Smooth muscle cell of the brain vasculature (primary cell): ENCODE results near the gene LRRC4.

ENCODE experiments used
- DNase-seq: peaks from one replicate; pipeline ENCODE4 v3.0.0-alpha.2; 2012; ENCODE audit warnings: low read depth, low spot score

LRRC4 gene, protein sequence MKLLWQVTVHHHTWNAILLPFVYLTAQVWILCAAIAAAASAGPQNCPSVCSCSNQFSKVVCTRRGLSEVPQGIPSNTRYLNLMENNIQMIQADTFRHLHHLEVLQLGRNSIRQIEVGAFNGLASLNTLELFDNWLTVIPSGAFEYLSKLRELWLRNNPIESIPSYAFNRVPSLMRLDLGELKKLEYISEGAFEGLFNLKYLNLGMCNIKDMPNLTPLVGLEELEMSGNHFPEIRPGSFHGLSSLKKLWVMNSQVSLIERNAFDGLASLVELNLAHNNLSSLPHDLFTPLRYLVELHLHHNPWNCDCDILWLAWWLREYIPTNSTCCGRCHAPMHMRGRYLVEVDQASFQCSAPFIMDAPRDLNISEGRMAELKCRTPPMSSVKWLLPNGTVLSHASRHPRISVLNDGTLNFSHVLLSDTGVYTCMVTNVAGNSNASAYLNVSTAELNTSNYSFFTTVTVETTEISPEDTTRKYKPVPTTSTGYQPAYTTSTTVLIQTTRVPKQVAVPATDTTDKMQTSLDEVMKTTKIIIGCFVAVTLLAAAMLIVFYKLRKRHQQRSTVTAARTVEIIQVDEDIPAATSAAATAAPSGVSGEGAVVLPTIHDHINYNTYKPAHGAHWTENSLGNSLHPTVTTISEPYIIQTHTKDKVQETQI

DNA sequence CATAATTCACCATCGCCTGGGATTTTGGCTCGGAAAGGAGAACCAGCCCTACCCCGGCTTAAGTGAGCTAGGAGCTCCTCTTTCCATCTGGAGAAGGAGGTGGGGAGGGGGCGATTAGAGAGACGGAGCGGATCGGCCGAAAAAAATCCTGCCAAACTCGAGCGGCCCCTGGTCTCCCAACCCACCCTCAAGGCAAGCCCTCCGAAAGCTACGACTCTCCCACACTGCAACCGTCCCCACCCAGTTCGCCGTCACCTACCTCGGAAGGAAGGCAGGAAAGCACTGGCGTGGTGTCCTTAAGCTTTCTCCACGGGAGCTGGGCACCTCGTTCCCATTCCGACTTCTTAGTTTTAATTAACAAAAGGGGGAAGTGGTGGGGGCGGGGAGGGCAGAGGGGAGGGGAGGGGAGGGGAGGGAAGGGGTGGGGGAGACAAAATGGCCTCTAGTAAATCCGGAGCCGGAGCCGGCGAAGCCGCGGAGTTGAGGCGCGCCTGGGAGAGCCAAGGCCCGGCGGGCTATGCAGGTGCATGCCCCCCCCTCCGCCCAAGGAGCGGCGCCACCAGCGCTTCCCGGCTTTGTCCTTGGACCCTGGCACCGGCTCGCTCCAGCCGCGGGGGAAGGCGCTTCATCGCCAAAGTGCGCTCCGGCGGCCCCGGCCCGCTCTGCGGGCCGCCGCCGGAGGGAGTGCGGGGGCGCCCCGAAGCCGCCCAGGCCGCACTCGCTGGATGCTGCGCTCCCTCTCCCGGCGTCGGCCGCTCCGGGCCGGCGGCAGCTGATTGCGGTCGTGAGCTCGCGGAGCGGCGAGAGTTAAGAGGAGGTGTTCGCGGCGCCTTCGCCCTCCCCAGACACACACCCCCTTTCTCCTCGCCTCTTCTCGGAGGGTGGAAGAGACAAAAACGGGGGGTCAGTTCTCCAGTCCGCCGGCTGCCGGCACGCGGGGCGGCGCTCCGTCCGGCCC lies at the start of gene LRRC4:
TSS of gene LRRC4 (minus strand) at position 784 of the 958 bp plus-strand sequence. CDS start 797 bp downstream, outside the sequence.
- no peak for DNase-seq

GRCh38 chr7:128080169-128080568 lies 48.9 kb upstream of the LRRC4 start:
- no peak for DNase-seq

DNA sequence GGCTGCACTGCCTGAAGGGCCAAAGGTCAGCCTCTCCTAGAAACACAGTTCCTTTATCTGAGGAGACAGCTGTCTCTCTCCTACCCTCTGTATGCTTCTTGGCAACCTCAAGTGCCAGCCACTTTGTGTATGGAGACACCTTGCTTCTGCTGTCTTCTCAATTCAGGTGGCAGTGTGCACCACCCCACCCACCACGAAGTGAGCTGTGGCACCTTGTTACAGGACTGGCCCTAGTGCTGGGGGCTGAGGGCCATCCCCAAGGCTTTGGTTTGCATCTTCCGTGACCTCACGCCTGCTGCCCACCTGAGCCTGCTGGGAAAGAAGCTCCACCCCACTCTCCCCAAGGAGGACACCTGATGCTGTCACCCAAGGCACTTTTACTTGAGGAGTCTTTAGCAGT lies 47.1 kb upstream of the LRRC4 start:
- no peak for DNase-seq

- DNase-seq: peak; percentile 55
These were observed 45.6 kb upstream of the LRRC4 start for GRCh38 chr7:128076796-128077271.

DNA sequence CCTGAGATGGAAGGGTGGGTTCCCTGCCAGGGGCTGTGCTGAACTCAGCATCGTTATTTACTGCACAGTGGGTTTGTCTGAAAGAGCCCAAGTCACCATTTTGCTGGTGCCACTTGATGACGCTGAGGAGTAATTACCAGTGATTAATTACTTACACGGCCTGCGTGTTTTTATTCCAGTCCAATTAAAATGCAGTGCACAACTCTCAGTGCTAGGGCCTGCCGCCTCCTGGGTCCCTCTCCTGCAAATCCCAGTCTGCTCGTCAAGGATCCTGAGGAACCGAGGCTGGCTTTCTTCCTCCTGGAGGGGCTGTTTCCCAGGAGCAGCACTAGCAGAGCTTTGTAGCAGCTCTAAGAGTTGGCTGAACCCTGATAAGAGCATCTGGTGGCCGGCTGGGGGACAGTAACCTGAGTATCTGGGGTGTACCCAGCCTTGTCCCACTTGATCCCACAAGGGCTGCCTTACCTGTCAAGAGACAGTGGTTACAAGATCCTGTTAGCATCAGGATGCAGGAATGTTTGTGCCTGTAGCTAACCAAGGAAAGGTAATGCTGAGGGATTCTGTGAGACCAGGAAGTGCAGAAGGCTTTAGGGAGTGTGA lies 45.1 kb upstream of the LRRC4 start:
- no peak for DNase-seq

DNA sequence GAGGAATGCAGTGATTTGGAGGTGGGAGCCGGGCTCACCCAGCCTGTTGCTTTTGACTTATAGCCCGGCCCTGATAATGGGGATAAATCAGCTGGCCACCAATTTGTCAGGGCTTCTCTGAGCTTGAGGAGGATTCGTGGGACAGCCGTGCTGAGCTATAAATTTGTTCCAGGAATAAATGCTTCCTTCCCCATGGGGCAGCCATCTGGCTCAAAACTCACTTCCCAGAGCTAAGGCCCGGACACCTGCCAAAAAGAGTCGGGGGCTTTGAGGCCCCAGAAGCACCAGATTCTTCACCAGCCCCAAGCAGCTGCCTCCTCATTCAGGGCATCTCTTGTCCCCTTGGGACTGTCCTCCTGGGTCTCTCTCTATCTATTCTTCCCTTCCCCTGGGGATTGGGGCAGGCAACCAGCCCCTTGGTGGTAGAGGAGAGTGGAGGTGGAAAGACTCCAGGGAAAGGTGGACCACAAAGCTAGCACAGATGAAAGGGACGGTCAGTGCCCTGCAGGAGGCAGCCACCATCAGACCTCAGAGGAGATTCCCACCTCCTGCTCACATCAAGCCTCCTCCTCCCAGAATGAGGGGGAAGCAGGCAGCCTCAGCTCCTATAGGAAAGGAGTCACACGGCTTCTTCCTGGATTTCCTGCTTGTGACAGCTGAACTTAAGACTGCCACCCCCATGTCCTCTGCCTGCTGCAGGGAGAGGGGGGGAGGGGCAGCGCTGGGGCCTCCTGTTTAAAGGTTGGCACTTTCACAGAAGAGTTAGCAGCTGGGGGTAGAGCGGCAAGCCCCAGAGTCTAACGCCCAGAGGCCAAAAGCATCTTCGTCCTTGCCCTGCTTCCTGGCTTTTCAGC lies 44.2 kb upstream of the LRRC4 start:
- no peak for DNase-seq

- DNase-seq: no peak
These were observed 43.5 kb upstream of the LRRC4 start for GRCh38 chr7:128074736-128075135.

GRCh38 chr7:128074336-128074735 lies 43.1 kb upstream of the LRRC4 start:
- DNase-seq: no peak

GRCh38 chr7:128073671-128074310 lies 42.6 kb upstream of the LRRC4 start:
- no peak for DNase-seq

- DNase-seq: no peak
These were observed 40.6 kb upstream of the LRRC4 start for GRCh38 chr7:128071801-128072200.

- no peak for DNase-seq
These were observed 40.1 kb upstream of the LRRC4 start for GRCh38 chr7:128071376-128071775.

DNA sequence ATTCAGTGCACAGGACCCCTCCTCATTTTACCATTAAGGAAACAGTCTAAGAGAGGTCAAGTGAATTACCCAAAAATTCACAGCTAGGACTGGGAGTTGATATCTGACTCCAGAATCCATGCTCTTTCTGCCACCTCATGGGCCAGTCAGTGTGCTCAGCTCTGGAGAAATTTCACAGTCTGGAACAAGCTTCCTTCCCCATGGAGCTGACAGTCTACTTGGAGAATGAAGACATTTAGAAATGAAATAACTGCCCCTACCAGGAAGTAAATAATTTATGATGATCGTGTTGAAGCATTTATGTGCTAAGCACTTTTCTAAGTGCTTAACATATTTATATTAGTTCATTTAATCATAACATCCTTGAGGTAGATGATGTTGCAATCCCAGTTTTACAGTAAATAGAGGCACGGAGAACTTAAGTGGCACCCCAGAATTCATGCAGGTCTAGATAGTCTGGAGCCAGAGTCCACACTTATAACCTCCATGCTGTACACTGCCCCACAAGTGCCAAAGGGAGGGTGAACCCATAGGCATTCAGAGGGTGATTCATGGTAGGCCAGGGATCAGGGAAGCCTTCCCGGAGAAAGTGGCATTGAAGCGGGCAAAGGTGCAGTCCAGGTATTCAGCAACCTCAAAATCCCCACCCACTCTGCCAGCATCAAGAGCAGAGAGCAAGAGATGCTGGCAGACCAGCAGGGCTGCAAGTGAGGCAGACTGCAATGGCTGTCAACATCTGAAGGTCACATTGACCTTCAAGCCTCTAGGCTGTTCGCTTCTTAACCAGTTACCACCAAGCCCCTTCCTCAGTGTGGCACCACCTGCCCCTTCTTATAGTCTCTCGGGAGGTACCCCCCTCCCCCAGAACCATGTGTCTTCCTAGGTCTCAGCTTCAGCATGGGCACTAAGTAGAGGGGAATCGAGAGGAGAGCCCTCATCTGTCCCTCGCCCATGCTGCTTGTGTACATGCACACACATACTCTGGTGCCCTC lies 38.4 kb upstream of the LRRC4 start:
- no peak for DNase-seq

- no peak for DNase-seq
These were observed 37.5 kb upstream of the LRRC4 start for GRCh38 chr7:128068785-128069184.

- DNase-seq: no peak
These were observed 36.7 kb upstream of the LRRC4 start for GRCh38 chr7:128067983-128068382.

GRCh38 chr7:128066858-128067257 lies 35.6 kb upstream of the LRRC4 start:
- DNase-seq: no peak

- DNase-seq: no peak
These were observed 35.2 kb upstream of the LRRC4 start for GRCh38 chr7:128066395-128066794.

DNA sequence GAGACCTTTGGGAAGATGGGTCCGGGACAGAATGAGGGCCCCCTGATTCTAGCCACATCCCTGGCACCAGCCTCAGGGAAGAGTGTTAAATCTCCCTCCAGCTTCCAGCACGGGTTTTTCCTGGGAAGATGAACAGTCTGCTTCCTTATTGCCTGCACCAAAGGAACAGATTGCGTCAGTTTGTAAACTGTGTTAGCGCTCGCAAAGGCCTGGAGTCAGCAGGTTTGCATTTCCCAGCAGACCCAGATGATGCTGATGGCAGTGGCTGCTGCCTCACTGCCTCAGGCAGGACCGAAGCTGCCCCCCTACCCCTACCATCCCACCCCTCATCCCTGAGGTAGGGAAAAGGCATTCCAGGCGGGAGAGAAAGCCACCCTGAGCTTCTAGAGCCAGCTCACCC lies 34.6 kb upstream of the LRRC4 start:
- DNase-seq: no peak

DNA sequence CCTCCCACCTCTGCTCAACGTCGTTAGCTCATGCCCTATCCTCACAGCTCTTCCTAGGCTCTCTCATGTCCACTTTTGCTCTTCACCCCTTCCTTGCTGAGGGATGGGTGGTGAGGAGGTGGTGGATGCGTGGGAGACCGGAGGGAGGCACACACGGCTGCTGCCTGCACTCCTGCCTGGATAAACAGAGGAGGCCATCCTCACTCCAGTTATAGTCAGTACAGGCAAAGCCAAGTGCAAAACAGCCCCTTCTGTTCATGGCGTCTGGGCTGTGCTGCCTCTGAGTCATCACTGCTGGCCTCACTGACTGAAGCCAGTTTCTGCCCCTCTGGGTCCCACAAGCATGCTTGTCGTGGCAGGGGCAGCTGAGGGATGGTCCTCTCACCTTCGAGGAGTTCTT lies 31.9 kb upstream of the LRRC4 start:
- DNase-seq: no peak

GRCh38 chr7:128060018-128060417 lies 28.8 kb upstream of the LRRC4 start:
- no peak for DNase-seq
